GM21515 (cell line): ENCODE data around the gene WNT7B.

Source experiments
- ATAC-seq: cut with Tn5 transposase; IDR thresholded peaks from one replicate; pipeline ENCODE4 v1.9.1; 2021; ENCODE audit not compliant: unreplicated experiment

Gene WNT7B

DNA sequence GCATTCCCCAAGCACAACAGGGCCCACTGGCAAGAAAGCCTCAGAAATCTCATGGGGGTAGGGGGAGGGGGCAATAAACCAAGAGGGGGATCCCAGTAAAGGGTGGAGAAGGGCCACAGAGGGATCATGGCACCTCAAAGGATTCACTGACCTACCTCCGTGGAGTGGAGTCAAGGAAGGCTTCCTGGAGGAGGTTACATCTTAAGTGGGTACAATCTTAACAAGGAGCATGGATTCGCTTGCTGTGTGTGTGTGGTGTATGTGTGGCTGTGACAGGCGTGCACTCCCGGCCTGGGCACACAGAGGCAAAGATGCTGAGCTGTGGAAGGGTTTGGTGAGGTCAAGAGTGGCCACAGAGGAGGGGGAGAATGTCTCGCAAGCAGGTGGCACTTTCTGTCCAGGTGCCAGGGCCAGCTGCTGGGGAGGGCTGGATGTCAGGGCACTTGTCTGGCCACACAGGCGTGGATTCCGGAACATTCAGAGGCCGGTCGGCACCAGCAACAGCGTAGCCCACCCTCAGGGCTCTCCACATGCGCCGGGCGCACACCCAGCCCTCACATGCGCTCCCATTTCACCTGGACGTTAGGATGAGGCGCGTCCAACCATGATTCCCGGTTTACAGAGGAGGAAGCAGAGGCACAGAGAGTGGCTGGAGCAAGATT lies 43.3 kb downstream of the WNT7B start:
- no peak for ATAC-seq

GRCh38 chr22:45932071-45932470 lies 44.9 kb downstream of the WNT7B start:
- ATAC-seq = no peak

- ATAC-seq = no peak
These were observed 45.9 kb downstream of the WNT7B start for GRCh38 chr22:45931042-45931441.

GRCh38 chr22:45930324-45930723 lies 46.6 kb downstream of the WNT7B start:
- ATAC-seq = no peak

DNA sequence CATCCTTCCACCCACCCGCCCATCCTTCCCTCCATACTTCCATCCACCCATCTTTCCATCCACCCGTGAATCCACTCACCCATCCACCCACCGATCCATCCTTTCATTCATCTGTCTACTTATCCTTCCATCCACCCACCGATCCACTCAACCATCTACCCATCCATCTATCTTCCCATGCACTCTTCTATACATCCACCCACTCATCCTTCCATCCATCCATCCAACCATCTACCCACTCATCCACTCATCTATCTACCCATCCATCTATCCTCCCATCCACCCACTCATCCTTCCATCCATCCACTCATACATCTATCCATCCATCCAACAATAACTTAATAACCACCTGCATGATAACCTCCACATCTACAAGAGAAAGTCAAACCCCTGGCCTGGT lies 47.3 kb downstream of the WNT7B start:
- no peak for ATAC-seq

- ATAC-seq = no peak
These were observed 48.1 kb downstream of the WNT7B start for GRCh38 chr22:45928726-45929368.

DNA sequence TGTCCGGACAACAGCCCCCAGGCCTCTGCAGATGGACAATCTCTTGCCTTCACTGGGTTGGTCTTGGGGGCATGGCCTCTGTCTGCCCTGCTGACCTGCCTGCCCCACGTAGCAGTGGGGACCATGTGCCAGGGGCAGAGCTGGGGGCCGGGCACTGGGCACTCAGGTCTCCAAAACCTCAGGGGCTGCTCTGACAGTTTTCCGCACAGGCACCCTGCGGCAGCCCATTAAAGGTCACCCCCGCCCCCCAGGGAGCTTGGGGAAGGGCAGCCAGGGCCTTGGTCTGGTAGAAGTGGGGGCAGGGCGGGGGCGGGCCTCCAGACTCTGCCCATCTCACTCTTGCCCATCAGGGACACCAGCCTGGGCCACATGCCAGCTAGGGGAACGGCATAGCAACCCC lies 49.9 kb downstream of the WNT7B start:
- ATAC-seq = no peak

- no peak for ATAC-seq
These were observed 50.5 kb downstream of the WNT7B start for GRCh38 chr22:45926433-45926832.

DNA sequence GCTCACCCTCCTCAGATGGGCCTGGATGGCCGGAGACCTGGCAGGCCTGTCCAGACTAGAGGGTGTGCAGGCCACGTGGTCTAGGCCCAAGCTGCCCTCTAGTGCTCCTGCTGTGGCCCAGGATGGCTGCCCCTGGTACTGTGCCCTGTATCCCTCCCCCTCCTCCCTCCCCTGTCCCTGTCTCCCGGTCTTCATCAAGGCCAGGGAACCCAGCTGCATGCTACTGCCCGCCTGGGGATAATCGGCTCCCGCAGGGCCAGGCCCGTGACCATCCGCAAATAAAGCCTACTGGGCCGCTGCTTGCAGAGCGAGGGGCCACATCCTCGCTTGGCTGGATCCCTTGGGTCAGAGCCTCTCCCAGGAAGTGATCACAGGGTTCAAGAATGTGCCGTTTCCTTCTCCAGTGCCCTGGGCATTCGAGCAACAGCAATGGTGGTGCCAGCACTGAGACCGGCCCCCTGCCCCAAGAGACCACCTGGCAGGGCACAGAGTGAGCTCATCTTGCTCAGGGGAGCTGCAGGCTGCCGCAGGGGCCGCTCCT lies 51.1 kb downstream of the WNT7B start:
- ATAC-seq = no peak

- no peak for ATAC-seq
These were observed 53.1 kb downstream of the WNT7B start for GRCh38 chr22:45923835-45924234.

GRCh38 chr22:45923212-45923611 lies 53.8 kb downstream of the WNT7B start:
- ATAC-seq = no peak

DNA sequence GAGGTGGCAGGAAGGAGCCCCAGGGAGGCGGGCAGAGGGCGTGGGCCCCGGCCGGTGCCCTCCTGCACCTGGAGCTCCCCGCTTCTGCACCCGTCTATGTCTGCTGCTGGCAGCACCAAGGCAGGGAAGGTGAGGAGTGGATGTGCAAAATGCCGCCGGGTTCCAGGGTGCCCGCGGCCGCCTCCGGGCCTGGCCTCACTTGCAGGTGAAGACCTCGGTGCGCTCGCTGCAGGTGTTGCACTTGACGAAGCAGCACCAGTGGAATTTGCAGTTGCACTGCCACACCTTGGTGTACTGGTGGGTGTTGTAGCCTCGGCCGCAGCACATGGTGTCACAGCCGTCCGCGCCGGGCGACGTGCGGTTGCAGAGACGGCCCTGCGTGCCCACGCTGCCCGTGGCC lies 54.3 kb downstream of the WNT7B start:
- no peak for ATAC-seq

GRCh38 chr22:45922256-45922655 lies 54.7 kb downstream of the WNT7B start:
- no peak for ATAC-seq

DNA sequence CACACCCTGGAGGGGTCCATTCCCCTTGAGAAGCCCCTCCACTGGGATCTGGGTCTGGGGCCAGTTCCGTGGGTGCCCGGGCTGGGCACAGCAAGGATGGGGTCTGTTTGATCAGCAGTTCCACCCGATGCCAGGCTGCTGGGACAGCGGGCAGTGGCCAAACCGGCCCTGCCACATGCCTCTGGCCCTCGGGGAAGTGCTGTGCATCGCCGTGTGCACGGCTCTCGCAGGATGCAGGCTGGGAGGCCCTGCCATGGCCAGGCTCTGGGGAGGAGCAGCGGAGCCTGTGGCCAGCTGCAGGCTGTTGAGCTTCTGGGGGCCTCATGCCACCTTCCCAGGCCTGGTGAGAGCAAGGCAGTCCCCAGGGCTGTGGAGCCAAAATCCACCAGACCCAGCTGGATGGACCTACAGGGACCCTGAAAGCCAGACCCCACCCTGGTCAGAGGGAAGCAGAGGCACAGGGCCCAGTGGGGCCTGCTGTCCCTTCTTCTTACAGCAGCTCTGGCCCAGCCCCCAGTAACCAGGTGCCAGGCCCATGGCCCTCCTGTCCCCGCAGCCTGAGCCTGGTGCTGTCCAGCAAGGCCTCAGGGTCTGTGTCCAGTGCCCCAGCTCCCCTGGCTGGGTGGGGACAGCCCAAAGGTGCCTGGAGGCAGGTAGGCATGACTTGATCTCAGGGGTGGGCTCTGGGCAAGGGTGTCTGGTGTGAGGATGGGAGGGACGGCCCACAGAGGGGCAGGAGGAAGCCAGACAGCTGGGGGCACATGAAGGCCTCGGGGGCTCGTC lies 57.3 kb downstream of the WNT7B start:
- no peak for ATAC-seq

- ATAC-seq = no peak
These were observed 58.2 kb downstream of the WNT7B start for GRCh38 chr22:45918459-45919370.

DNA sequence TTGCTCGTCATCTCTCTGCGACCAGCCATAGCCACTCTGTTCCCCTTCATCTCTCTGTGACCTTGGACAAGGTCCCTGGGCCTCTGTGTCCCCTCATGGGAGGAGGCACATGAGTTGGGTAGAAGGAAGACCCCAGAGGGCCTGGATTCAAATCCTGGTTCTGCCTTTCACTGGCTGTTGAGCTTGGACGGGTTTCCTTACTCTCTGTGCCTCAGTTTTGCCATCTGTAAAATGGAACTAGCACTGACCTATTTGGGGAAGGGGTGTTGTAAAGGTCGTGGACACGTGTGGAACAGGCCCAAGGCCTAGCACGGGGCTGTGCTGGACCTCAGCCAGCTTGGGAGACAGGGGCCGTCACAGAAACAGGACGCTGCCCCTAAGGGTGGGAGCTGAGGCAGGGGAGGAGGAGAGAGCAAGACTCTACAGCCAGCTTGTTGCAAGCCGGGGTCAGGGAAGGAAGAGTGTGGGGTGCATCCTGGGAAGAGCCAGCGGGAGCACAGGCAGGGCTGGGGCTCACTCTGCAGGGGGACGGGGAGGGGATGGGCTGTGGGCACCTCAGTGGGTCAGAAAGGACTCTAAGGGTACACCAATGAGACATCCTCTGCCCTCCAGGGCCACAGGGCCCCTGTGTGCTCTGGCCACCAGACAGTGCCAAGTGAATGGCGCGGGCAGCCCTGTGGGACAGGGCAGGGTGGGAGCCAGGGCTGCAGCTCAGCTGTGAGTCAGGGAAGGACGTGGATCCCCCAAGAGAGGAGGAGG lies 59.1 kb downstream of the WNT7B start:
- no peak for ATAC-seq

GRCh38 chr22:45917146-45917545 lies 59.8 kb downstream of the WNT7B start:
- ATAC-seq = no peak

DNA sequence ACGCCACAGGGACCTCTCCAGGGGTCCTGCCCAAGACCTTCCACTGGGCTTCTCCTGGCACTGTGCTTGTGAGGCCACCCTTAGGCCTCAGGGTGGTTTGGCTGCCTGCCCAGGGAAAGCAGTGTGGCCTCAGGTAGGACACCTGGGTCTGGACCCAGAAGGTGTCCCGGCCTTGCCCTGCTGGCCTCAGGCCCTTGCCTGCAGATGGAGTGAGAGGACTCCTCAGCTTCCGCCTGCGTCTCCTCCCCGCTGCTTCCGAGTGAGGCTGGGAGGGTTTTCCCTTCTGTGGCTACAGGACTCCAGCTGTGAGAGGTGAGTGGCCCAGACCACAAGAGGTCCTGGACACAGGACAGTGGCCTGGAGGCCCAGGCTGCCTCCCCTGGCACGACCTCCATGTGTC lies 60.4 kb downstream of the WNT7B start:
- no peak for ATAC-seq

- ATAC-seq = no peak
These were observed 61.1 kb downstream of the WNT7B start for GRCh38 chr22:45915841-45916240.

DNA sequence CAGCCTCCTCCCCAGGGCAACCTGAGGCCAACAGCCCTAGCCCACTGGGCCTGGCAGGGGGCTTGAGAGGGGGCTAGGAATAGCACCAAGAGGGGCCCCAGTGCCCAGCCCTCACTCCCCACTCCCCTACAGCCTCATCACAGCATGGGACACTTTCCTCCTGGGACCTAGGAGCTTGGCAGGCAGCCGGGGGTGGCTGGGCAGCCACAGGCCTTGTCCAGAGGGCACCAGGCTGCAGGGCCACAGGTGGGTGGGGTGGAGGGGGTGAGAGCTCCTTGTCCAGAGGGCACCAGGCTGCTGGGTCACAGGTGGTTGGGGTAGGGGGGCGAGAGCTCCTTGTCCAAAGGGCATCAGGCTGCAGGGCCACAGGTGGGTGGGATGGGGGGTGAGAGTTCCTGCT lies 61.8 kb downstream of the WNT7B start:
- ATAC-seq = no peak
